A673 (cell line): ENCODE data around the gene SLC5A1.

Source experiments
- CTCF ChIP-seq: fragments of 300-800, 200-600 bp; sonication (generic); conservative IDR thresholded peaks from 2 replicates; pipeline ENCODE4 v1.5.1; 2017; ENCODE audit warnings: low read depth, mild to moderate bottlenecking, antibody characterized with exemption, low read length, moderate library complexity, mixed read lengths
- EZH2 ChIP-seq: fragments of 200-600 bp; sonication (generic); IDR thresholded peaks from 2 replicates; pipeline ENCODE4 v1.6.1; 2017; ENCODE audit warnings: borderline replicate concordance, low read depth, mild to moderate bottlenecking, mixed read lengths, antibody characterized with exemption, low read length; ENCODE audit not compliant: poor library complexity, severe bottlenecking

DNA sequence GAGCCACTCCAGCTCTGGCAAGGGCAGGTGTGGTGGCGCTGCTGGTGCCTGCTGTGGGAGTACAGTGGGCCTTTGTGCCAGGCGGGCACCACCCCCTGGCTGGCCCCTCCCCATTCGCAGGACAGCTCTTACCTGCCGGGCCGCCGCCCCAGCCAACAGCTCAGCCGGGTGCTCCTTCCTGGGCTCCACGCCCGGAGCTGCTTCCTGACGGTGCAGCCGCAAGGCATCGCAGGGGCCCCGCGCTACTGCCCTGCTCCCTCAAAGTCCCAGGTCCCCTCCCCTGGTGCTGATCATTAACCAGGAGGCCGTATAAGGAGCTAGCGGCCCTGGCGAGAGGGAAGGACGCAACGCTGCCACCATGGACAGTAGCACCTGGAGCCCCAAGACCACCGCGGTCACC lies at the start of gene SLC5A1:
- TF ChIP-seq EZH2 (no peak), CTCF (no peak)
